22Rv1 (cell line): ENCODE measurements around the gene CALHM4.

Experiments used
- ZFX ChIP-seq: fragments of 450-650 bp; IDR thresholded peaks from 2 replicates; pipeline ENCODE4 v1.6.1; 2017; ENCODE audit warnings: antibody characterized with exemption, borderline replicate concordance
- TF ChIP-seq, protein P1 (sequence below): fragments of 450-650 bp; IDR thresholded peaks from 2 replicates; pipeline ENCODE4 v1.5.1; 2017; ENCODE audit warnings: mild to moderate bottlenecking

DNA sequence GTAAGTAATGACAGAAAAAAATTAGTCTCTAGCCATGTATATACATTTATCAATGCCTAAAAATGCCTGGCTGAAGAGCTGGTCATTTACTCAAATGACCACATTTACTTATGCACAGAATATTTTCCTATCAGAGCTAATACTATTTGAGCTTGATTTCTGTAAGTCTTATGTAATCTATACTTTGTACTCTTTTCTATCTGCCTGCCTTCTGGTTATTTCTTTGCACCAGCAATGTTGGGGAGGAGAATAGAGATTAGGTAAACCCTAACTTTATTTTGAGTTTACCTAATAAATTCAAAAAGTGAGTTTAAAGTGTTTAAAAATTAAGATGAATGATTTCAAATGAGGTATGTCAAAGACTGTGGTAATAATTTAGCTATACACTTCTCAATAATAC is 38.4 kb upstream of the CALHM4 start:
- TF ChIP-seq, protein P1, sequence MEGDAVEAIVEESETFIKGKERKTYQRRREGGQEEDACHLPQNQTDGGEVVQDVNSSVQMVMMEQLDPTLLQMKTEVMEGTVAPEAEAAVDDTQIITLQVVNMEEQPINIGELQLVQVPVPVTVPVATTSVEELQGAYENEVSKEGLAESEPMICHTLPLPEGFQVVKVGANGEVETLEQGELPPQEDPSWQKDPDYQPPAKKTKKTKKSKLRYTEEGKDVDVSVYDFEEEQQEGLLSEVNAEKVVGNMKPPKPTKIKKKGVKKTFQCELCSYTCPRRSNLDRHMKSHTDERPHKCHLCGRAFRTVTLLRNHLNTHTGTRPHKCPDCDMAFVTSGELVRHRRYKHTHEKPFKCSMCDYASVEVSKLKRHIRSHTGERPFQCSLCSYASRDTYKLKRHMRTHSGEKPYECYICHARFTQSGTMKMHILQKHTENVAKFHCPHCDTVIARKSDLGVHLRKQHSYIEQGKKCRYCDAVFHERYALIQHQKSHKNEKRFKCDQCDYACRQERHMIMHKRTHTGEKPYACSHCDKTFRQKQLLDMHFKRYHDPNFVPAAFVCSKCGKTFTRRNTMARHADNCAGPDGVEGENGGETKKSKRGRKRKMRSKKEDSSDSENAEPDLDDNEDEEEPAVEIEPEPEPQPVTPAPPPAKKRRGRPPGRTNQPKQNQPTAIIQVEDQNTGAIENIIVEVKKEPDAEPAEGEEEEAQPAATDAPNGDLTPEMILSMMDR: no peak
- TF ChIP-seq ZFX: no peak
